Lung microvascular endothelial cell (primary cell): ENCODE measurements around the gene BNC2. TPM values are rescaled to one million over a fixed set of nuclear protein-coding genes. Genes with fewer than 3 reads are reported as not detected.
A peak's percentile ranks its signal among the peaks of the same experiment; 100 is the strongest.

Source experiments
- DNase-seq, 2 donors: peaks; one replicate each; pipeline versions ENCODE4 v3.0.0 to v3.0.0-alpha.2; 2010; ENCODE audit warnings: low read depth in 2 of 2
- total RNA-seq: library from RNA; depleted of rRNA; stranded (reverse); fragments of >200 nt; gene quantifications from 2 replicates; pipeline ENCODE4 v1.2.1, GENCODE V29; 2014

BNC2 gene
- total RNA-seq, 1 donor from 2014 or later: 3.4 TPM

- no peak for DNase-seq
Observed at GRCh38 chr9:16767366-16767765, 103.1 kb downstream of the BNC2 start.

GRCh38 chr9:16763946-16764345 is 106.5 kb downstream of the BNC2 start:
- DNase-seq: no peak

GRCh38 chr9:16755467-16756160 is 114.9 kb downstream of the BNC2 start:
- DNase-seq: no peak

GRCh38 chr9:16754662-16755061 is 115.8 kb downstream of the BNC2 start:
- no peak for DNase-seq

- no peak for DNase-seq
Observed at GRCh38 chr9:16753256-16753655, 117.2 kb downstream of the BNC2 start.

GRCh38 chr9:16752601-16753000 is 117.9 kb downstream of the BNC2 start:
- no peak for DNase-seq

GRCh38 chr9:16750553-16750952 is 119.9 kb downstream of the BNC2 start:
- no peak for DNase-seq

- DNase-seq: no peak
Observed at GRCh38 chr9:16745359-16745758, 125.1 kb downstream of the BNC2 start.

- DNase-seq: peak in 1 of 2 donors; percentile 24
Observed at GRCh38 chr9:16744394-16744793, 126.1 kb downstream of the BNC2 start.

GRCh38 chr9:16743375-16743774 is 127.1 kb downstream of the BNC2 start:
- DNase-seq: no peak

GRCh38 chr9:16735001-16735400 is 135.5 kb downstream of the BNC2 start:
- no peak for DNase-seq

- no peak for DNase-seq
Observed at GRCh38 chr9:16732546-16732945, 137.9 kb downstream of the BNC2 start.

GRCh38 chr9:16730162-16730561 is 140.3 kb downstream of the BNC2 start:
- DNase-seq: no peak

GRCh38 chr9:16729651-16730050 is 140.8 kb downstream of the BNC2 start:
- no peak for DNase-seq

- DNase-seq: peak in 1 of 2 donors; percentile 6
Observed at GRCh38 chr9:16728137-16728508, 142.3 kb downstream of the BNC2 start.

- peak in 1 of 2 donors; percentile 33 for DNase-seq
Observed at GRCh38 chr9:16727452-16728136, 142.9 kb downstream of the BNC2 start.

- peak; percentile 54 to 79 for DNase-seq
Observed at GRCh38 chr9:16726718-16727451, 143.6 kb downstream of the BNC2 start.

GRCh38 chr9:16726029-16726428 is 144.4 kb downstream of the BNC2 start:
- DNase-seq: peak; percentile 71 to 76

GRCh38 chr9:16725066-16725465 is 145.4 kb downstream of the BNC2 start:
- no peak for DNase-seq

GRCh38 chr9:16721972-16722371 is 148.5 kb downstream of the BNC2 start:
- peak in 1 of 2 donors; percentile 64 for DNase-seq

- peak in 1 of 2 donors; percentile 71 for DNase-seq
Observed at GRCh38 chr9:16720386-16720785, 150.1 kb downstream of the BNC2 start.

- DNase-seq: no peak
Observed at GRCh38 chr9:16719921-16720320, 150.5 kb downstream of the BNC2 start.
